HG03558 (cell line): ENCODE results near the gene ANO7.
"Not testable (repeated sequence)": the region's sequence is repeated elsewhere in the genome, so short reads cannot be mapped to it uniquely, and the experiment has no call there.

Experiments
- ATAC-seq: cut with Tn5 transposase; IDR thresholded peaks from one replicate; pipeline ENCODE4 v1.9.1; 2021; ENCODE audit warnings: moderate number of reproducible peaks; ENCODE audit not compliant: unreplicated experiment; ENCODE audit errors: extremely low read depth

ANO7 gene

GRCh38 chr2:241187918-241188234 lies 601 bp upstream of the ANO7 start:
- no peak for ATAC-seq

DNA sequence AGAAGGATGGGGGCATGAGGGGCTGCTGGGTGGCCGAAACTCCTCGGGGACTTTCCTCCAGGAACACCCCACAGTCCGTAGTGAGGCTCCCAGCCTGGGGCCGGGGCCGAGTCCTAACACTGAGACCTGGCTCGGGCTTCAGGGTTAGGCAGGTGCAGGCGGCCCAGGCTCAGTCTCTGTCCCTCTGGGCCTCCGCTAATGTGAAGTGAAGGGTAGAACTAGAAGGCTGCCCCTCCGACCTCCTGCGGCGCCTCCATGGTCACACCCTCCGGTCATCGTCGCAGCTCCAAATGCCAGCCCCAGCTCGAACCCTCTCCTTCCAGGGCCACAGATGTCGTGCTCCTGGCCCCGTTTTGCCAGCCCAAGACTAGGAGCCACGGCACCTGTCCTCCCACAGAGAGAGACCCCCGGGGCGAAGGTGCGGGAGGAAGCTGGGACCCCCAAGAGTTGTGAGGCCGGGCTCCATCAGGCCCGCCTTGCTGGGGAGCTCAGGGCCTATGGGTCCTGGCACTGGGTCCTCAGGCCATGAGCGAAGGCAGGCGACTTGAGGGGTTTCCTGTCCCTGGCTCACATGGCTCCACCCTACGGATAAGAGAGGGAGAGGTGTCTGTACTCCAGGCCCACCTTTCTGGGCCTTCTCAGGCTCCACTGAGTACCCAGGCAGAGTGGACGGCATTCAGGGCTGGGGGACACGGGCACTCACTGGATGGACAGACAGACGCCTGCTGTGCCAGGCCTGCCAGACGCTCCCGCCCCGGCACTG lies 797 bp downstream of the ANO7 start:
- no peak for ATAC-seq

- no peak for ATAC-seq
These were observed 1.4 kb downstream of the ANO7 start for GRCh38 chr2:241189856-241190201.

- no peak for ATAC-seq
These were observed 2.0 kb downstream of the ANO7 start for GRCh38 chr2:241190291-241190981.

DNA sequence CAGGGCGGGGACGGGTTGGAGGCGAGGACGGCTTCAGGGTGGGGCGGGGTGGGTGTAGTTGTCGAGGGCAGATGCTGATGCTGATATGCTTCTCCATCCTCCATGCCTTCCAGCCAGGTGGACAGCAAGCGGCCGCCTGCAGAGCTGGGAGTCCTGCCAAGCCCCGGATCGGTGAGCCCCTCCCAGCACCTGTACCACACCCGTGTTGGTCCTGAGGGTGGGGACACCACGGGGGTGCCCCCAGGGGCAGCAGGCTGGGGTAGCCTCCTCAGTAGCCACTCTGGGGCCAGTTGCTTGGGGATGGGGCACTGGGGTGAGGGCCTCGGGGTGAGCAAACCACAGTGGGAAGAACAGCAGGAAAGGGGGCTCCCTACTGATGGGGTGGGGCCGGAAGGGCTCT lies 2.6 kb downstream of the ANO7 start:
- no peak for ATAC-seq

- ATAC-seq, result no peak
These were observed 4.8 kb downstream of the ANO7 start for GRCh38 chr2:241193271-241193670.

DNA sequence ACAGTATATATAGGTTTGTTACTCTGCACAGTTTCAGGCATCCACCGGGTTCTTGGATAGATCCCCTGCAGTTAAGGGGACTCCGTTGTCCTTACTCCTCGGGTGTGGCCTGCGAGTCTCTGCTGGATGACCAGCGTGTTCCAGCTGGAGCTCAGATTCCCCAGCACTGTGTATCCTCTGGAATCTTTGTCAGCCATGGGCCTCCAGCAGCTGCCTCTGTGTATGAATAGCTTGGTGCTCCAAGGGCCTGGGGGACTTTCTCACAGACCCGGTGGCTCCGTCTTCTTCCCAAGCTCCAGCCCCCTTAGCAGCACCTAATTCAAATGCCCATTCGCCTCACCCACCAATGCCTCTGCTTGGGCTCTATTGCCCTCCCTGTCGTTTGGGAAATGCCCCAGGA lies 6.3 kb downstream of the ANO7 start:
- ATAC-seq, result no peak

DNA sequence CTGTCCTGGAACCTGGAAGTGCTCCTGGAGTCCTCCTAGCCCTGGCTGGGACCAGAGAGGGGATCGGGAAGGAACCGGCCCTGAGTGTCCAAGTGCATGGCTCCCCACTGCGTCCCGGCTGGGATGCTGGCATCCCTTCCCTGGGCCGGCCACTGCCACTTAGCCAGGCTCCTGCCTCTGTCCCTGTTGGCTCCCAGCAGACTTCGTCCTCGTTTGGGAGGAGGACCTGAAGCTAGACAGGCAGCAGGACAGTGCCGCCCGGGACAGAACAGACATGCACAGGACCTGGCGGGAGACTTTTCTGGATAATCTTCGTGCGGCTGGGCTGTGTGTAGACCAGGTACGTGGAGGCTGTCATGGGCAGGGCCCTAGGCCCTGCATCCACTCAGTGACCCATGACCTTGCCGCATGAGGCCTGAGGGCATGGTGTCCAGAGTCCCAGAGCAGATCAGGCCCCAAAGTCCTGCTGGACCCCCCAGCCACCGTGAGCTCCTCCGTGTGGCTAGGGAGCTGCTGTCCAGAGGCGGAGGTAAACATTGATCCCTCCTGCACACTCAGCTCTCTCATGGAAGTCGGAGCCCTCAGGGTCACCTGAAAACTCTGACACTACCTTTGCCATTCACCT lies 7.1 kb downstream of the ANO7 start:
- no peak for ATAC-seq

GRCh38 chr2:241197246-241197645 lies 8.8 kb downstream of the ANO7 start:
- ATAC-seq, result not testable (repeated sequence)

- no peak for ATAC-seq
These were observed 9.5 kb downstream of the ANO7 start for GRCh38 chr2:241197947-241198346.

DNA sequence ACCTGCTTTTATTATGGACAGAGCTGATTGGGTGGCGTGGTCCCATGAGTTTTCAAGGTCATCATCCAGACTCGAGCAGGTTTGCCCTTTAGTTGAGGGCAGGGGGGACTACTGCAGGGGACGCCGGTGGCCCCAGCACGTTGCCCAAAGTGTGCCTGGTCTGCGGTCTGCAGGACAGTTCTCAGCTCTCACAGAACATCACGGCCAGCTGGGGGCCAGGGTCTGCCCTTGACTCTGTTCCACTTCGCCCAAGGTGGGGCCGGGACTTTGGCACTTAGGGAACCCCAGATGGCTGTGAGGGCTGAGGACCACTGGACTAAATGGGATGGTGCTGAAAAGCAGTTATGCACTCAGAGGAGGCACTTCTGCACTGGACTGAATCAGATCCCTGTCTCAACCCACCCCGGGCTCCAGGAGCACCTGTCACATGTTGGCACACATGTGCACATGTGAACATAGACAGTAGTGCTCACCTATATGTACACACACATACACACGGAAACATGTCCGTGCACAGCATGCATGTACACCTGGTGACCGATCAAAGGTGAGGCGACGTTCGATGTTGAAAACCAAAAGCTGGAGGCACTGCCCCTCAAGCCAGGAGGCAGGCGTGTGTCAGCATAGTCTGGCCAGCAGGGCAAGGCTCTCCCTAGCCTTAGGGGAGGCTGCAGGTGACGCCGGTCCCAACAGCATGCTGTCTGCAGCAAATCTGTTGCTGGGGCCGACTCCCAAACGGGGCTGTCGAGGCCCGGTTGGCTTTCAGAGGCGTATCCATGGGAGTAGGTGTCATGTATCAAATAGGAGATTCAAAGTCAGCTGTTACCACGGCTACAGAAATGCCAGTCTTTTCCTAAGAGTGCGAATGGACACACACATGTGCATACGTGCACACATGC lies 10.2 kb downstream of the ANO7 start:
- ATAC-seq, result no peak

DNA sequence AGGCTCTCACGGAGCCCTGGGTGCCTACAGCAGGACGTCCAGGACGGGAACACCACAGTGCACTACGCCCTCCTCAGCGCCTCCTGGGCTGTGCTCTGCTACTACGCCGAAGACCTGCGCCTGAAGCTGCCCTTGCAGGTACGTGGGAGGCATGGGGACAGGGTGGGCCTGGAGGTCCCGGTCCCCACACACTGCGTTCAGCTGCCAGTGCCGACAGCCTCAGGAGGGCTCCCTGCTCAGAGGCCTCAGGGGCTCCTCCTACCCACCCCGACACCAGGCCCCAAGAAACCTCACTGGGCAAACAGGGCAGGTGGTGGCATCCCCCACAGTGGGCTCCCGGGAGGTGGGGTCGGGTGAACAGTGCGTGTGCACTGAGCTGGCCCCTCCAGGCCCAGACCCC lies 10.8 kb downstream of the ANO7 start:
- ATAC-seq, result no peak

GRCh38 chr2:241199897-241200821 lies 11.7 kb downstream of the ANO7 start:
- ATAC-seq, result no peak

DNA sequence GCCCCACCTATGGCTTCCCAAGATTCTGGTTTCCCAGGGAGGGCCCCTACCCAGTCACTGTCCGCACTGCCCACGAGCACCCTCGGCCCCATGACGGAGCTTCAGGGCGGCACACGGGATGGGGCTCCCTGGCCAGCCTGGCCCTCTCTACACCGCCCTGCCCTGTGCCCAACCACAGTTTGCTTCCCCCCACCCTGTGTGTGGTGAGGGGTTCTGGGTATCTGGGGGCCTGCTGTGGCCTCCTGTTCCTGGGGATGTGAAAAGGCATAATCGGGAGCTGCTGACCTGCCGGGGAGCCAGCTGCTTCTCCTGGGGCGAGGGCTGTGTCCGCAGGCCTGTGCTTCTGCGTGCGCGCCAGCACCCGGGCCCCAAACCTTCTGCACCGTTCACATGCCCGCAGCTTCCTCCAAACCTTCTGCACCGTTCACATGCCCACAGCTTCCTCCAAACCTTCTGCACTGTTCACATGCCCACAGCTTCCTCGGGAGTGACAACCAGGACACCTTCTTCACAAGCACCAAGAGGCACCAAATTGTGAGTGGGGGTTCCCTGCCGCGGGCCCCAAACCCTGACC lies 12.4 kb downstream of the ANO7 start:
- ATAC-seq, result no peak

- no peak for ATAC-seq
These were observed 13.2 kb downstream of the ANO7 start for GRCh38 chr2:241201445-241202267.

GRCh38 chr2:241202268-241202585 lies 13.8 kb downstream of the ANO7 start:
- ATAC-seq, result no peak

DNA sequence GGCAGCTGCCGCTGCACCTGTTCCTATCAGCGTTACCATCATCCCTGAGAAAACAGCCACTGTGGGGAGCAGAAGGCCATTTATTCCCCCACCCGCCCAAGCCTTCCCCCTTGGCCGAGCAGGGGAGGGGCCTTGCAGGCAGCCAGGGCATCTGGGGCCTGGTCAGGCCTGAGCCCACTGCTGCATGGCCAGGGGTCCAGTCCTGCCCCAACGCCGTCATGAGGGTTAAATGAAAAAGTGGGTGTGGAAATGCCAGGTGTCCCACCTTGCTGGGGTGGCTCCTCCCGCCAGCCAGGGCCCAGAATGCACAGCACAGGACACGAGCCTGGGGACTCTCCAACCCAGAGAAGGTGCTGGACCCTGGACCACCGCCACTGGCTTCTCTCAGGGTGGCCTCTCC lies 14.2 kb downstream of the ANO7 start:
- no peak for ATAC-seq

- ATAC-seq, result no peak
These were observed 14.9 kb downstream of the ANO7 start for GRCh38 chr2:241203218-241204009.
